HG02938 (cell line): ENCODE data around the gene ANKMY1.

ENCODE experiments used
- ATAC-seq: cut with Tn5 transposase; IDR thresholded peaks from one replicate; pipeline ENCODE4 v1.9.1; 2021; ENCODE audit warnings: mild to moderate bottlenecking, moderate library complexity; ENCODE audit not compliant: unreplicated experiment

Gene ANKMY1

DNA sequence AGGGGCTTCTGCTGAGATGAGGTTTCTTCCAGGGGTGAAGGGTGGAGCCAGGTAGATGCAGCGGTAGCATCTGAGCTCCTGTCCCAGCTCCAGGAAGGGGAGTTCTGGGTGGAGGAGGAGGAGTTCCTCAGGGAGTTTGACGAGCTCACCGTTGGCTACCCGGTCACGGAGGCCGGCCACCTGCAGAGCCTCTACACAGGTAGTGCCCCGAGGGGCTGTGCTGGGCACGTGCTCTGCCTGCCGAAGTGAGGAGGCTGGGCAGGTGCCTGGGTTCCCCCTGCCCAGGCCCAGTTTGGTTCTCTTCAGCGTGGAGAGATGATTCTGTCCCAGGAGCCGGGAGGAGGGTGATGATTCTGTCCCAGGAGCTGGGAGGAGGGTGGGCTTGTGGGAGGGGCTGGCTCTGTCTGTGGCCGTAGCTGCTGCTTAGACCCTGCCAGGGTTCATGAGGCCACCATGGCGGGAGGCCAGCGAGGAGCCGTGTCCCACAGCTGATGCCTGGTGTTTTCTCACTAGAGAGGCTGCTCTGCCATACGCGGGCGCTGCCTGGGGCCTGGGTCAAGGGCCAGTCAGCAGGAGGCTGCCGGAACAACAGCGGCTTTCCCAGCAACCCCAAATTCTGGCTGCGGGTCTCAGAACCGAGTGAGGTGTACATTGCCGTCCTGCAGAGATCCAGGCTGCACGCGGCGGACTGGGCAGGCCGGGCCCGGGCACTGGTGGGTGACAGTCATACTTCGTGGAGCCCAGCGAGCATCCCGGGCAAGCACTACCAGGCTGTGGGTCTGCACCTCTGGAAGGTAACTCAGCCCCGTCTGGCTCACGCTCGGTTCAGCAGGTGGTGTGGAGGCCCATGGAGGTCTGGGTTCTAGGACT is 37.0 kb upstream of the ANKMY1 start:
- no peak for ATAC-seq

DNA sequence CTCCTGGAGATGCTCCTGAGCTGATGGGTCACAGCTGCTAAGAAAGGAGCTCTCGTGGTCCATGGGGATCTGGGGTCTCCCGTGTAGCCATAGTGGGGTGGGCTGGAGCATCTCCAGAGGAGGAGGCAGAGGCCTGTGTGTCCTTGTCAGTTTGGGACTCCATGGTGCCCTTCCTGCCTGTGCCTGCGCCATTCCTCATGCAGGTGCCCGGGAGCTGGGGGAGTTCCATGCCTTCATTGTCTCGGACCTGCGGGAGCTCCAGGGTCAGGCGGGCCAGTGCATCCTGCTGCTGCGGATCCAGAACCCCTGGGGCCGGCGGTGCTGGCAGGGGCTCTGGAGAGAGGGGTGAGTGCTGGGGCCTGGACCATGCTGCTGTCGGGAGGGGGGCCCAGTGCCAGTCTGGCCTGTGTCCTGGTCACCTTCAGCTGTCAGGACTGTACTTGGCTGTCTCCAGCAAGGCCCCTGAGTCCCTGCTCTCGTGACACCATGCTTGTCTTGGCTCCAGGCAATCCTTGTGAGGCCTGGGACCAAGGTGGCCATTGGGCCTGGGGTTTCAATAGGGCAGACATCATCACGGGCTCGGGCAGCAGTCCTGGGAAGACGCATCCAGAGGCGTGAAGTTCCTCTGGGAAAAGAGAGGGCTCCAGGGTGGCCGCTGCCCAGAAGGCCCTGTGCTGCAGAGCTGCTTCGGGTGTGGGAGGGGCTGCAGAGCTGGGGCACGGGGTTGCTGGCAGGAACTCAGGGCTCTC is 36.1 kb upstream of the ANKMY1 start:
- no peak for ATAC-seq

GRCh38 chr2:240593026-240593702 is 35.4 kb upstream of the ANKMY1 start:
- no peak for ATAC-seq

GRCh38 chr2:240591784-240592183 is 34.0 kb upstream of the ANKMY1 start:
- no peak for ATAC-seq

- no peak for ATAC-seq
Observed at GRCh38 chr2:240591226-240591625, 33.4 kb upstream of the ANKMY1 start.

DNA sequence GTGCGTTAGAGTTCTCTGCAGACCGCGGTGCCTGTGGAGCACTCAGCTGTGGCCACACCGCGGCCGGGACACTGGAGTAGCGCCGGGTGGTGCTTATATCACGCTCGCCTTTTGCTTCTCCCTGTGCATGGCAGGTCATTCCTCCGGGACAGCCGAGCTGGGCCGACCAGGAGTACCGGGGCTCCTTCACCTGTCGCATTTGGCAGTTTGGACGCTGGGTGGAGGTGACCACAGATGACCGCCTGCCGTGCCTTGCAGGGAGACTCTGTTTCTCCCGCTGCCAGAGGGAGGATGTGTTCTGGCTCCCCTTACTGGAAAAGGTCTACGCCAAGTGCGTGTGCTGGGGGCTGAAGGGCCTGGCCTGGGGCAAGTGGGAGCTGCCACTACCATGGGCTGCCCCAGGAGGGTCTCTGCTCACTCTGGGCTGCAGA is 32.9 kb upstream of the ANKMY1 start:
- no peak for ATAC-seq

GRCh38 chr2:240589850-240590525 is 32.2 kb upstream of the ANKMY1 start:
- ATAC-seq, result no peak

DNA sequence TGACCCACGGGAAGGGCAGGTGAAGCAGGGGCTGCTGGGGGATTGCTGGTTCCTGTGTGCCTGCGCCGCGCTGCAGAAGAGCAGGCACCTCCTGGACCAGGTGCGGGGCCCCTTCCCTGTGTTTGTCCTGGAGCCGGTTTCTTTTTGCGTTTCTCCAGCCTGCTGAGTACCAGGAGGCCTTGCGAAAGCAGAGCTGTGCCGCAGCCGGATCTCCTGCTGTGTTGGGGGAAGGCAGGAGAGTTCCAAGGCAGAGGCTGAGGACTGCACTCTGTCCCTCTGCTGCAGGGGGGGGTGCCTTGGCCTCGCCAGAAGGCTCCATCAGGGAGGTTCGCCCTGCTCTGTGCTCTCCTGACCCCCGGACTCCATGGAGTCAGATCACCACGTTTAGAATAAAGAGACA is 31.6 kb upstream of the ANKMY1 start:
- no peak for ATAC-seq

GRCh38 chr2:240588669-240589068 is 30.9 kb upstream of the ANKMY1 start:
- no peak for ATAC-seq

- no peak for ATAC-seq
Observed at GRCh38 chr2:240588006-240588655, 30.3 kb upstream of the ANKMY1 start.

GRCh38 chr2:240586919-240587800 is 29.4 kb upstream of the ANKMY1 start:
- ATAC-seq, result peak; percentile 0

- ATAC-seq, result peak; percentile 58
Observed at GRCh38 chr2:240586198-240586918, 28.6 kb upstream of the ANKMY1 start, which contains the start of gene CAPN10. TSS of gene CAPN10 (plus strand) at chr2:240586734. CDS start at chr2:240586912, 178 bp downstream.

DNA sequence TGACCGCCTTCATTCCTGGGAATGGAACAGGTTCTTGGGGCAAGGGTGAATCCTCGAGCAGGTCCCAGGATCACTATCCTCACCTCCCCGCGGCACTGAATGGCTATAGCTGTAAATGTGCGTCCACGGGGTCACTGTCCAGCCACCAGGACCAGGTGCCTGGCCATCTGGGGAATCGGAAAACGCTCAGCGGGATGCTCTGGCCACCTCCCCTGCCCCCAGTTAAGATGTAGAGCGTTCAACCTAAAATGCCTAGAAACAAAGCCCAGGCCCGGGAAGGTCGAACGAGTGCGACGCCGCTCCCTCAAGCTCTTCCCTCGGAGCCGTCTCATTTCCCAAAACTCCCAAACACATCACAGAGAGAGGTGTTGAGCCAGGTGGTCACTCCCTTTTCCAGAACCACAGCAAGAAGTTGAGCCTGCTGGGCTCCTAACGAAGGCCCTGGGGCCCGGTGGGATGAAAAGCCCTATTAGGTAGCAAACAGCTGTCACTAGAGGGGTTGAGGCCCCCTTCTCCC is 28.0 kb upstream of the ANKMY1 start:
- ATAC-seq, result no peak

DNA sequence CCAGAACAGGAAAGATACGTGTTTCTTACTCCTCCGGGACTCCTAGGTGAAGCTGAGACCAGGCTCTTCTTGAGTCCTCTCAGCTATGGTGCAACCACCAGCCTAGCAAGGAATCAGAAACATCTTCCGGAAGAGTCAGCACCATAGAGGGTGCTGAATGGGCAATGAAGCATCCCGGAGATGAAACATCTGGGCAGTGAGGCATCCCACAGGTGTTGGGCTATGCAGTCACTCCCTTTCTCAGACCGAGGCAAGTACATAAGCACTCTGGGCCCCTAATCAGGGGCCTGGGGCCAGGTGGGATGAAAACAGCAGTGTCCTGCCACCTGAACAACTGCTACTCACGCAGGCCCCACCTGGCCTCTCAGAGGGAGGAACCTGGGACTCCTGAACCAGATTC is 27.3 kb upstream of the ANKMY1 start:
- peak; percentile 30 for ATAC-seq

- ATAC-seq, result peak; percentile 47
Observed at GRCh38 chr2:240584486-240585031, 26.8 kb upstream of the ANKMY1 start.

DNA sequence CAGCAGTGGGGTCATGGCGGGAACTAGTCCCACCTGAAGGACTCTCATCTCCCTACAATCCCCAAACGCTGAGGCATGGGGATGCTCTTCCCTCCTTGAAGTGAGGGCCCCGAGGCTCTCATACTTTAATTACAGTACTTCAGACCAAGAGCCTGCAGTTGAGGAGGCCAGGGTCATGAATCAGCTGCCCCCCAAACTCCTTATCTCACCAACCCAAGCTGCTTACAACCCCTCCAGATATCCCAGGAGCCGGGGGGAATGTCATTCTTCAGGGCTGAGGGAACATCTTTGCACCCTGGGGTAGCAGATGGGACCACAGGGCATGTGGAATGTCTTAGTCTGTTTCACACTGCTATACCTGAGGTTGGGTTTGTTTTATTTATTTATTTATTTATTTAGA is 26.0 kb upstream of the ANKMY1 start:
- ATAC-seq, result no peak

- ATAC-seq, result no peak
Observed at GRCh38 chr2:240582781-240583180, 25.0 kb upstream of the ANKMY1 start.

DNA sequence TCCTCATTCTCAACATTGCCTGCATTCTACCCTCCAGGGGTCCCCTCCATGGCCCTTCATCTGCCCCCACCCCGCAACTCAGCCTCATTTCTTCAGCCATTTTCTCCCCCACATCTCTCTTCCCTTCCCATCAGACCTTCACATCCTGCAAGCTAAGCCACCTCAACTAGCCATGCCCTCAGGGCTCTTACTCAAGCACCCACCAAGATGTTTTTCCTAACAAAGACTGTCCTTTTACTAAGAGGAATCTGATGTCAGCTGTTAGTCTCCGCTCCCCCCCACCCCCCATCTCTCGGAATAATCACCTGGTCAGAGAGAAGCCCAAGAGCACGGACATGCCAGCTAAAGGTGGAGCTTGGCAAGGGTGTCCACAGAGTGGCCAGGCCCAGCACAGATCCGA is 24.0 kb upstream of the ANKMY1 start:
- ATAC-seq, result no peak
